ENCODE data around the gene MATN1. TPM values are rescaled to one million over a fixed set of nuclear protein-coding genes. Genes with fewer than 3 reads are reported as not detected.

Gene MATN1
- total RNA-seq, 1 donor from 2014 or later, result 0.49 TPM

DNA sequence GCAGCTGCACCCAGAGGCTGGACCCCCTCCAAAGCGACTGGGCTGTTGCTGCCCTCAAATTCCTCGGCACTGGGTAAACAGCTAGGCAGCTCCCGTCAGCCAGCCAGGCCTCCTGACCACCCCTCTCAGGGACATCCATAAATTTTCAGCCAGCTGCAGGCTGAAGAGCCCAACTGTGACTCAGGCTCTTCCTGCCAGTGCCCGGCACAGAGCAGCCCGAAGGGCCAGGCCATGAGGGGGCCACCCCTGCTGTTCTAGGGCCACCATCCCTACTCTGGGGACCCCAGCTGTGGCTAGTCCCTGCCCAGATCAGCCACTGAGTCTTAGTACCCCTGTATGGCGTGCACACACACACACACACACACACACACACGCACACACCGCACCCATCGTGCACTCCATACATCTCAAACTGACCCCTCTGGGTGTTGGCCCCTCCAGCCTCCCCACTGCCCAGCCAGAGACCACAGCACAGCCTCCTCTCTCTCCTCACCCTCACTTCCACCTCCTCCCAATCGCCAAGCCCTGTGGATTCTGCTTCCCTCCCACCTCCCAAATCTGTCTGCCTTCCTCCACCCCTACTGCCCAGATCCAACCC is 40.4 kb upstream of the MATN1 start:
- Histone ChIP-seq H3K27me3 (no peaks in the 10 kb centered on the region), H3K36me3 (no peaks in the 10 kb centered on the region), H3K27ac (peak overlapping the region; percentile 43), H3K4me1 (no peaks in the 10 kb centered on the region), H3K9me3 (no peaks in the 10 kb centered on the region), H3K4me3 (no peak overlapping the region)
- TF ChIP-seq, protein P1, sequence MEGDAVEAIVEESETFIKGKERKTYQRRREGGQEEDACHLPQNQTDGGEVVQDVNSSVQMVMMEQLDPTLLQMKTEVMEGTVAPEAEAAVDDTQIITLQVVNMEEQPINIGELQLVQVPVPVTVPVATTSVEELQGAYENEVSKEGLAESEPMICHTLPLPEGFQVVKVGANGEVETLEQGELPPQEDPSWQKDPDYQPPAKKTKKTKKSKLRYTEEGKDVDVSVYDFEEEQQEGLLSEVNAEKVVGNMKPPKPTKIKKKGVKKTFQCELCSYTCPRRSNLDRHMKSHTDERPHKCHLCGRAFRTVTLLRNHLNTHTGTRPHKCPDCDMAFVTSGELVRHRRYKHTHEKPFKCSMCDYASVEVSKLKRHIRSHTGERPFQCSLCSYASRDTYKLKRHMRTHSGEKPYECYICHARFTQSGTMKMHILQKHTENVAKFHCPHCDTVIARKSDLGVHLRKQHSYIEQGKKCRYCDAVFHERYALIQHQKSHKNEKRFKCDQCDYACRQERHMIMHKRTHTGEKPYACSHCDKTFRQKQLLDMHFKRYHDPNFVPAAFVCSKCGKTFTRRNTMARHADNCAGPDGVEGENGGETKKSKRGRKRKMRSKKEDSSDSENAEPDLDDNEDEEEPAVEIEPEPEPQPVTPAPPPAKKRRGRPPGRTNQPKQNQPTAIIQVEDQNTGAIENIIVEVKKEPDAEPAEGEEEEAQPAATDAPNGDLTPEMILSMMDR (IDR thresholded peaks at IDR 0.05), result no peak
- TF ChIP-seq POLR2A (IDR thresholded peaks at IDR 0.05), result no peak
- peak in 1 of 2 donors; percentile 17 for TF ChIP-seq POLR2AphosphoS5 (IDR thresholded peaks at IDR 0.05; ENCODE audit: insufficient read depth in 1 of 2, low read depth in 1 of 2)
- DNase-seq (ENCODE audit: extremely low spot score in 2 of 2), result no peak
- intact Hi-C loops (cut with DNase I), result no loop called here

DNA sequence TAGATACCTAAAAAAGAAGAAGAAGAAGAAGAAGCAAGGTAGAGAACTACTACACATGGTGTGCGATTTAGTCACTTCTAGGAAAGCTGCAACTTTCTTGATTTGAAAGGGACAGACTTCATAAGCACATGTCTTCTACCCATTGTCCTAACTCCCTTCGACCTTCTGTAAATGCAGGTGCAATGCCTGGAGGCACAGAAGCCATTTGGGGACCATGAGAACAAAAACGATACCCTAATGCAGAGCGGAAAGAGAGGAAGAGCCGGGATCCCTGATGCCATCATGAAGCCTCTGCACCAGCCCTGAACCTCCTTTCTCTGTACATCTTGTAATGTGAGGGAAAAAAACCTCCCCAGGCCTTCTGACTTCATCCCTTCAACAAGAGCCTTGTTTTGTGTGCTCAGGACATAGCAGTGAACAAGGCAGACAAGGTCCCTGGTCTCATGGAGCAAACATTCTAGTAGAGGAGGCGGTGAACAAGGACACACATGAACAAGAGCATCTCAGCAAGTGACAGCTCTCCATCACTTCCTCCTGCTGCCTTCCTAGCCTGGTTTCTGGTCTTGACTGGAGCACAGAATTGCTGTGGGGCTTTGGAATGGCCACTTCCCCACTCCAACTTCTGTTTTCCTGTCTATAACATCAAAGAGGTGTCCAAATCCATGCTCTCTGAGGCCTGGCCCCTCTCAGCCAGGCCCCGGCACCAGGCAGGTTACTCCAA is 39.7 kb upstream of the MATN1 start:
- H3K9me3 ChIP-seq, result no peaks in the 10 kb centered on the region
- H3K4me1 ChIP-seq, result no peaks in the 10 kb centered on the region
- no peaks in the 10 kb centered on the region for H3K27me3 ChIP-seq
- intact Hi-C loops (cut with DNase I), result no loop called here
- H3K4me3 ChIP-seq, result no peak overlapping the region
- TF ChIP-seq POLR2AphosphoS5 (IDR thresholded peaks at IDR 0.05; ENCODE audit: insufficient read depth in 1 of 2, low read depth in 1 of 2) (no peak), POLR2A (IDR thresholded peaks at IDR 0.05) (no peak)
- TF ChIP-seq, protein P1 (IDR thresholded peaks at IDR 0.05), result no peak
- no peak for DNase-seq (ENCODE audit: extremely low spot score in 2 of 2)
- H3K27ac ChIP-seq, result peak overlapping the region; percentile 4
- no peaks in the 10 kb centered on the region for H3K36me3 ChIP-seq

DNA sequence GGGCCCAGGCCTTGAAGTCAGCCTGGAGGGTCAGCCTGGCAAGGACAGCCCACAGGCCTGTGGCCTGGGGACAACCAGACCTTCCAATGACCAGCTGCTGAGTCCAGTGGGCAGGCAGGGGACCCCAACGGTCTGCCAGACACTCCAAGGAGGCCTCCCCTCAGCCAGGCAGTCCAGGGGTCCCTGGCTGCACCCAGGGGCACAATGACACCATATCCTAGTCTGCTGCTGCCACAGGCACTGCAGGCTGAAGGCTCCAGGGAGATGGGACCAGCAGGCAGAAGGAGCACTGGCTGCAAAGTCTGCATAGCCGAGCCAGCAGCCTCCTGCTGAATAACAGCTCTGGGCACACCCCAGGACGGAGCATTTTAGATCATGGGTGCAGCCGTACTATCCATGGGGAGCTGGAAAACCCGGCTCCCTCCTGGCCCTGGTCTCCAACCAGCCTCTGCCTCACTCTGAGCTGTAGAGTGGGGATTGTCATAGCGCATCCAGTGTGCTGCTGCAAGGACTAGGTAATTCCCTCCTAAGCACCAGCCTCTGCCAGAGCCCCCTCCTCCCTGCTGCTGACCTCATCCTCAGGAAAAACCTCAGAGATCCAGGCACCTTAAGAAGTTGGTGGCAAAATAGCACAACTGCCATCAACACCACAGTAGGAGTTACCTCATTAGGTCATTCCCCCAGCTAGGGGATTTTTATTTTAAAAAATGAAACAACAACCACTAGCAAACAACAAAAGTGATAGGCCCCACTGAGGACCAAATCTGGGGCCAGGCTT is 39.0 kb upstream of the MATN1 start:
- no peaks in the 10 kb centered on the region for H3K27me3 ChIP-seq
- no peaks in the 10 kb centered on the region for H3K4me1 ChIP-seq
- H3K36me3 ChIP-seq, result no peaks in the 10 kb centered on the region
- intact Hi-C loops (cut with DNase I), result no loop called here
- H3K4me3 ChIP-seq, result no peak overlapping the region
- DNase-seq (ENCODE audit: extremely low spot score in 2 of 2), result no peak
- no peaks in the 10 kb centered on the region for H3K9me3 ChIP-seq
- H3K27ac ChIP-seq, result no peak overlapping the region
- TF ChIP-seq POLR2AphosphoS5 (IDR thresholded peaks at IDR 0.05; ENCODE audit: insufficient read depth in 1 of 2, low read depth in 1 of 2) (no peak), POLR2A (IDR thresholded peaks at IDR 0.05) (no peak)
- TF ChIP-seq, protein P1 (IDR thresholded peaks at IDR 0.05), result no peak

DNA sequence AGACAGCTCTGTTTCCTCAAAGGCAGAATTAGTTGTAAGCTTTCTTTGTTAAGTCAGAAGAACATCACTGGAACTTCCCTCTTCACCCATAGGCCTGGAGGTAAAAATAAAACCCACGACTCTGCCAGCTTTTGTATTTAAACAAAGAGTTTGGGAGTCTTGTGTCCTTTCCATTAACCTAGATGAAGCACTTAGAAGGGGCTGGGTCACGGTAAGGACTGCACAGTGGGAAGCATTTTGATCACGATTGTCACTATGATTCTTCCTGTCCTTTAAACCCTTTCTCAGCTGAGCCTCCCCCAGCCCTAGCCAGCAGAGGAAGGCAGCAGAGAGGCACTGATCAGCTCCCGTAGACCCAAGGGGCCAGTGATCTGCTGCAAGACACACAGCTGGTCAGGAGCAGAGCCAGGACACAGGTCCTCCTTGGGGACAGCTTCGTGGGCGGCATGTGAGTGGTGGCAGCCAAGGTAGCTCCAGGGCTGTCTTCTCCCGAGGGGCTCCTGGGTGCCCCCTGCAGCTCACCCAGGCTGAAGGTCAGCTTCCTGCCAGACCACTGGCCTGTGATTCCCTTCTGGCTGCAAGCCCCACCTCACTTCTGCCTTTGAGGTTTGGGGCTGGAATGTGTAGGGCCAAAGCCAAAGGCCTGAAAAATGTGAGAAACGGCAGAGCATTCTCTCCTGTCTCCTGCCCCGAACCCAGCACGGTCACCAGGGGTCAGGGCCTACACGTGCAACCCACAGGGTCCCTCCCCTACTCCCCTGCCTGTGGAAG is 38.2 kb upstream of the MATN1 start:
- TF ChIP-seq, protein P1 (IDR thresholded peaks at IDR 0.05), result no peak
- TF ChIP-seq POLR2A (IDR thresholded peaks at IDR 0.05), result no peak
- no peak for TF ChIP-seq POLR2AphosphoS5 (IDR thresholded peaks at IDR 0.05; ENCODE audit: insufficient read depth in 1 of 2, low read depth in 1 of 2)
- H3K4me1 ChIP-seq, result no peaks in the 10 kb centered on the region
- no peak for DNase-seq (ENCODE audit: extremely low spot score in 2 of 2)
- no peaks in the 10 kb centered on the region for H3K27me3 ChIP-seq
- intact Hi-C loops (cut with DNase I), result no loop called here
- no peaks in the 10 kb centered on the region for H3K9me3 ChIP-seq
- no peaks in the 10 kb centered on the region for H3K36me3 ChIP-seq
- H3K4me3 ChIP-seq, result no peak overlapping the region
- no peak overlapping the region for H3K27ac ChIP-seq
